PC-9 (cell line): ENCODE data around the gene MAN1C1.

Source experiments
- CTCF ChIP-seq: fragments of 200-600 bp; sonication (generic); conservative IDR thresholded peaks from 2 replicates; pipeline ENCODE4 v1.6.1; 2017; ENCODE audit warnings: mixed run types, antibody characterized with exemption, mild to moderate bottlenecking, moderate library complexity
- EZH2 ChIP-seq: fragments of 200-600 bp; sonication (generic); IDR thresholded peaks from 2 replicates; pipeline ENCODE4 v1.8.0; 2017; ENCODE audit warnings: antibody characterized with exemption, low read depth

DNA sequence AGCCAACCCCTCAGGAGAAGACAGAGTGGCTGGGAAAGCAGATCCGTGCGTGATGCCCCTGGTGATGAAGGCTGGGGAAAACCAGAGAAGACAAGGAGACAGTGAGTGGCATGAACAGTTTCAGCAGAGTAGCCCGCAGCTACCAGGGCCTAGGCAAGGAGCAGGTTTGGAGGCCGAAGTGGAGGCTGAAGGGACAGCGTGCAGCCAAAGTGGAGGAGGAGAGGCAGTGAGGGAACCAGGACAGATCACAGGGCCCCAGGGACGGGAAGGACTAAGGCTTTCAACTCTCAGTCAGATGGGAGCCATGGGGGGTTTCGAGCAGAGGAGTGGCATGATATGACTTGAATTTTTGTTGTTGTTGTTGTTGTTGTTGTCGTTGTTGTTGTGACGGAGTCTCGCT lies 123.5 kb downstream of the MAN1C1 start:
- TF ChIP-seq CTCF = no peak
- no peak for TF ChIP-seq EZH2
